Glutamatergic neuron (in vitro differentiated cells): Measurements from ENCODE around the gene ZNF784. TPM values are rescaled to one million over a fixed set of nuclear protein-coding genes. Genes with fewer than 3 reads are reported as not detected.
A peak's percentile ranks its signal among the peaks of the same experiment; 100 is the strongest.

ENCODE experiments used
- DNase-seq: peaks from one replicate; pipeline ENCODE4 v3.0.0; 2022
- H3K27ac Mint-ChIP-seq: one replicate; pipeline ENCODE4 v1.8.0; 2020; ENCODE audit warnings: mild to moderate bottlenecking, mixed read lengths, inconsistent platforms; ENCODE audit not compliant: unreplicated experiment
- H3K27me3 Mint-ChIP-seq: one replicate; pipeline ENCODE4 v1.8.0; 2020; ENCODE audit warnings: mild to moderate bottlenecking, moderate library complexity, mixed read lengths, inconsistent platforms; ENCODE audit not compliant: unreplicated experiment
- H3K36me3 Mint-ChIP-seq: one replicate; pipeline ENCODE4 v1.8.0; 2020; ENCODE audit warnings: mild to moderate bottlenecking, mixed read lengths, inconsistent platforms; ENCODE audit not compliant: unreplicated experiment
- H3K4me1 Mint-ChIP-seq: one replicate; pipeline ENCODE4 v1.8.0; 2020; ENCODE audit warnings: mild to moderate bottlenecking, low read depth, mixed read lengths, inconsistent platforms; ENCODE audit not compliant: unreplicated experiment
- H3K4me3 Mint-ChIP-seq: one replicate; pipeline ENCODE4 v1.8.0; 2020; ENCODE audit warnings: mild to moderate bottlenecking, mixed read lengths, inconsistent platforms; ENCODE audit not compliant: unreplicated experiment
- H3K9me3 Mint-ChIP-seq: one replicate; pipeline ENCODE4 v1.8.0; 2020; ENCODE audit warnings: mild to moderate bottlenecking, moderate library complexity, mixed read lengths, inconsistent platforms; ENCODE audit not compliant: unreplicated experiment
- total RNA-seq: library from RNA; stranded (reverse); fragmentation: NEBNext Ultra II Directional; extraction: Animal tissue kit (Norgen Biotek cat#: 25700); gene quantifications from one replicate; pipeline ENCODE4 v1.2.1, GENCODE V29; 2021; ENCODE audit not compliant: unreplicated experiment
- TF ChIP-seq, protein P1 (sequence below): fragments of 200-600 bp; sonication (generic); IDR thresholded peaks from one replicate; pipeline ENCODE4 v1.5.0; 2021; ENCODE audit not compliant: partially characterized antibody, unreplicated experiment

Gene ZNF784
- total RNA-seq, 1 donor from 2014 or later: 8.4 TPM

DNA sequence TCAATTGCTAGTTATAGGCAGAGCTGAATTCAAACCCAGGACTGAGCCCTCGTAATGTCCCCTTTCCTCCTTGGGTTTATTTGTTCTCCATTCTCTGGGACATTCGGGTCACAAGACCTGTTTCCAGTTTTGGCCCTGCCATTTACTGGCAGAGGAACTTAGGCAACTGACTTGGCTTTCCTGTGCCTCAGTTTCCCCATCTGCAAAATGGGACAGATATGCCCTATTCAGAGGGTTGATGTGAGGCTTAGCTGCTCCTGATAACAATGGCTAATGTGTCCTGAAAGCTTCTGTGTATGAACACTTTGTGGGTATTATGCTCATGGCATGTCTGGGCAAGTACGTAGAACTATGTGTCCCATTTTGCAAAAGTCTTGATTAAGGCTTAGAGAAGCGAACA lies 23.3 kb downstream of the ZNF784 start:
- Mint-ChIP-seq H3K4me3 (peak overlapping the region; percentile 74), H3K27me3 (peaks cover 13% of the 10 kb centered on the region), H3K4me1 (peaks cover 10% of the 10 kb centered on the region), H3K36me3 (peaks cover 14% of the 10 kb centered on the region), H3K9me3 (peaks cover 21% of the 10 kb centered on the region), H3K27ac (peak overlapping the region; percentile 63)
- DNase-seq: no peak
- TF ChIP-seq, protein P1, sequence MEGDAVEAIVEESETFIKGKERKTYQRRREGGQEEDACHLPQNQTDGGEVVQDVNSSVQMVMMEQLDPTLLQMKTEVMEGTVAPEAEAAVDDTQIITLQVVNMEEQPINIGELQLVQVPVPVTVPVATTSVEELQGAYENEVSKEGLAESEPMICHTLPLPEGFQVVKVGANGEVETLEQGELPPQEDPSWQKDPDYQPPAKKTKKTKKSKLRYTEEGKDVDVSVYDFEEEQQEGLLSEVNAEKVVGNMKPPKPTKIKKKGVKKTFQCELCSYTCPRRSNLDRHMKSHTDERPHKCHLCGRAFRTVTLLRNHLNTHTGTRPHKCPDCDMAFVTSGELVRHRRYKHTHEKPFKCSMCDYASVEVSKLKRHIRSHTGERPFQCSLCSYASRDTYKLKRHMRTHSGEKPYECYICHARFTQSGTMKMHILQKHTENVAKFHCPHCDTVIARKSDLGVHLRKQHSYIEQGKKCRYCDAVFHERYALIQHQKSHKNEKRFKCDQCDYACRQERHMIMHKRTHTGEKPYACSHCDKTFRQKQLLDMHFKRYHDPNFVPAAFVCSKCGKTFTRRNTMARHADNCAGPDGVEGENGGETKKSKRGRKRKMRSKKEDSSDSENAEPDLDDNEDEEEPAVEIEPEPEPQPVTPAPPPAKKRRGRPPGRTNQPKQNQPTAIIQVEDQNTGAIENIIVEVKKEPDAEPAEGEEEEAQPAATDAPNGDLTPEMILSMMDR: no peak

DNA sequence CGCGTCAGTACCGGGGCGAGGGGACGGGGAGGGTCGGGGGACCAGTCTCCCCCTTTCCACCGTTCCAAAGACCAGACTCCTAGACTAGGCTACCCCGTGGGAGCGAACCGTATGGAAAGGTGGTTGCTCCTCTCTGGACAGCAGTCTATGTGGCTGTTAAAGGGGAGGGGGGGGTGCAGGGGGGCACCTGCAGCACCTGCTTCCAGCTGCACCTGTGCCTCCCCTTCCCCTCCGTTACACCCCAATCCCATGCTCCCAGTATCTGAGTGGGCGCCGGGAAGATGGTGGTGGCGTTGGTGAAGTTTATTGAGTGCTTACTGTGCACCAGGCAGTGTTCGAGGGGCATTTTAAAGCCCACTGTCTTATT lies 23.7 kb downstream of the ZNF784 start:
- Mint-ChIP-seq H3K27me3 (peaks cover 11% of the 10 kb centered on the region), H3K4me1 (peaks cover 8% of the 10 kb centered on the region), H3K27ac (peak overlapping the region; percentile 63), H3K9me3 (peaks cover 19% of the 10 kb centered on the region), H3K36me3 (peaks cover 17% of the 10 kb centered on the region), H3K4me3 (peak overlapping the region; percentile 74)
- DNase-seq: no peak
- TF ChIP-seq, protein P1: no peak

DNA sequence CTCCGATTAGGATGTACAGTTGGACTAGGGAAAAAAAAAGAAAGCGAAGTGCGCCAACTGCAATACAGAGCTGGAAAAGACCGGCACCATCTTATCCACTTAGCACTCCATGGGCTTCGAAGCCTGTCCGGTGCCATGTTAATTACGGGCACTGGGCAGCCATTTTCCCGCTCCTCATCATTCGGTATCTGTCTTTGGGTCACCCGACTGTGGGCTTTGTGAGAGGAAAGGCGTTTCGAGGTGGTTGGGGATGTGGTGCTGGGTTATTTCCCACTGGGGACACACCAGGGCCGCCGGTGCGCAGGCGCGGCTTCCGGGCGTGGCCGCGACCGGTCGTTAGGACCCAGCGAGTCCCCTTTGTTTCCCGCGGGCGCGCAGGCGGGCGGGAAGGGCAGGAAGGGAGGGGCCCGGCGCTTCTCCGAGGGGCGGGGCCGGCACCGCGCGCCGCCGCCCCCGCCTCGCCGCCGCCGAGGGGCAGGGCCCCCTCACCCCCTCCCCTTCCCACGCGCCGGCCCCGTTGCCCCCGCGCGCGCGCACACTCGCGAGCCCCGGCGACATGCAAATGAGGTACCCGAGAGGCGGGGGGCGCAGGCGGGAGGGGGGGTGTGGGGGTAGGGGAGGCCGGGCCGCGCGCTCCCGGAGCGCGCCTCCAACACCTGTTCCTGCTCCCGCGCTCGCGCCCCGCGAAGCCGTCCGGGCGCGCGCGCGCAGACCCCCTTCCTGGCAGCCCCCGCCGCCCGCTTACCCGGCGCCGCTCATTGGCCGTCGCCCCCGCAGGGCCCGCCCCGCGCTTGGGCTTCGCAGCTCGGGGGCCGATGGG lies 24.3 kb downstream of the ZNF784 start, which contains the start of gene ZNF524:
Gene ZNF524, plus strand, starts transcription at position 447 of the 820 bp plus-strand sequence. CDS start 1,825 bp downstream, outside the sequence.
- Mint-ChIP-seq H3K4me3 (peak within 1 kb of the TSS; percentile 95), H3K27ac (peak within 1 kb of the TSS; percentile 100), H3K9me3 (peaks cover 23% of the 10 kb centered on the region), H3K36me3 (peaks cover 23% of the 10 kb centered on the region), H3K4me1 (peaks cover 8% of the 10 kb centered on the region), H3K27me3 (peaks cover 13% of the 10 kb centered on the region)
- TF ChIP-seq, protein P1: no peak
- peak; percentile 89 for DNase-seq

DNA sequence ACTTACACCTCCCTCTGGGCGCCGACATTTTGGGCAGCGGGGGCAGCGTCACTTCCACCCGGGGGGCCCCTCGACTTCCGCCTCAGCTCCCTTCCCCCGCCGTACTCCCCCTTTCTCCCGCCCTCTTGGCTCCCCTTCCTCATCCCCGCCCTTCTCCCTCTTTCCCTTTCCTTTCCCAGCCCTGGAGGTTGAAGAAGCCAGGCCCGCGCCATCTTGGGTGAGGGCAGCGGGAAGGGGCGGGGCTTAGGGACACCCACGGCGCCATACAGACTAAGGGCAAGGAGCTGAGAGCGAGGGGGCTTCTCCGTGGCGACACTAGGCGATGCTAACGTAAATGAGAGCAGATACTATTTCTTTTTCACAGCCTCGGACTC lies 24.9 kb downstream of the ZNF784 start, which contains the start of gene FIZ1:
Gene FIZ1, minus strand, starts transcription at position 50 of the 374 bp plus-strand sequence. CDS start 1,652 bp downstream, outside the sequence.
- DNase-seq: peak; percentile 97
- Mint-ChIP-seq H3K27me3 (peaks cover 13% of the 10 kb centered on the region), H3K4me3 (peak within 1 kb of the TSS; percentile 95), H3K4me1 (peaks cover 8% of the 10 kb centered on the region), H3K9me3 (peaks cover 22% of the 10 kb centered on the region), H3K27ac (peak within 1 kb of the TSS; percentile 100), H3K36me3 (peaks cover 27% of the 10 kb centered on the region)
- TF ChIP-seq, protein P1: no peak
